ENCODE data around the gene THADA. TPM values are rescaled to one million over a fixed set of nuclear protein-coding genes. Genes with fewer than 3 reads are reported as not detected.

The THADA gene
- polyA plus RNA-seq, 1 donor (not counting 4 experiments of a cell fraction or from before 2014, with no cell fraction given), result 22.6 TPM

GRCh38 chr2:43202289-43202688 lies 393.5 kb downstream of the THADA start:
- dilution Hi-C loops (cut with MboI; ENCODE audit: extremely low pct_ligation_motif_present, low sequenced_read_pairs), result no loop called here
- FAIRE-seq, result no peak
- TF ChIP-seq CTCF (optimal IDR thresholded peaks at IDR 0.05 in 1 of 3, IDR thresholded peaks at IDR 0.05 in 1 of 3, conservative IDR thresholded peaks at IDR 0.05 in 1 of 3; ENCODE audit: extremely low read depth in 1 of 3, insufficient read depth in 2 of 3, low read length in 3 of 3) (no peak), EZH2 (IDR thresholded peaks at IDR 0.05; ENCODE audit: low read length) (no peak)

GRCh38 chr2:43201497-43201896 lies 394.3 kb downstream of the THADA start:
- H3K36me3 ChIP-seq (ENCODE audit: control insufficient read depth in 2 of 2, extremely low read depth in 1 of 2, insufficient read depth in 2 of 2, low read length in 2 of 2), result no peaks in the 10 kb centered on the region
- no peaks in the 10 kb centered on the region for H3K79me2 ChIP-seq (ENCODE audit: control insufficient read depth, insufficient read depth, low read length)
- H3K27ac ChIP-seq (ENCODE audit: control insufficient read depth, insufficient read depth, low read length), result no peak overlapping the region
- H3K27me3 ChIP-seq (ENCODE audit: control insufficient read depth, extremely low read depth, insufficient read depth, low read length), result no peaks in the 10 kb centered on the region
- no peak overlapping the region for H3K9ac ChIP-seq (ENCODE audit: control insufficient read depth, extremely low read depth, insufficient read depth, low read length)
- H3K9me3 ChIP-seq (ENCODE audit: control insufficient read depth, low read depth, low read length), result no peaks in the 10 kb centered on the region
- TF ChIP-seq CTCF (optimal IDR thresholded peaks at IDR 0.05 in 1 of 3, IDR thresholded peaks at IDR 0.05 in 1 of 3, conservative IDR thresholded peaks at IDR 0.05 in 1 of 3; ENCODE audit: extremely low read depth in 1 of 3, insufficient read depth in 2 of 3, low read length in 3 of 3), result no peak
- TF ChIP-seq EZH2 (IDR thresholded peaks at IDR 0.05; ENCODE audit: low read length), result no peak
- no peak overlapping the region for H3K4me3 ChIP-seq (ENCODE audit: control insufficient read depth in 2 of 3, extremely low read depth in 1 of 3, insufficient read depth in 2 of 3, low read depth in 1 of 3, low read length in 3 of 3)
- H3K9me1 ChIP-seq (ENCODE audit: control insufficient read depth, extremely low read depth, insufficient read depth, low read length), result no peaks in the 10 kb centered on the region
- H2AFZ ChIP-seq (ENCODE audit: control insufficient read depth, low read length), result no peak overlapping the region
- H4K20me1 ChIP-seq (ENCODE audit: control insufficient read depth, extremely low read depth, insufficient read depth, low read length), result no peaks in the 10 kb centered on the region
- FAIRE-seq (no peak), DNase-seq (ENCODE audit: low read depth, low spot score) (no peak)
- dilution Hi-C loops (cut with MboI; ENCODE audit: extremely low pct_ligation_motif_present, low sequenced_read_pairs), result no loop called here
- H3K4me2 ChIP-seq (ENCODE audit: control insufficient read depth, extremely low read depth, insufficient read depth, low read depth, low read length), result no peak overlapping the region
- peaks cover 11% of the 10 kb centered on the region for H3K4me1 ChIP-seq (ENCODE audit: control insufficient read depth, extremely low read depth, insufficient read depth, low read length)

More at GRCh38 chr2:43202289-43202688, 393.5 kb downstream of the THADA start:
- H3K9me3 ChIP-seq (ENCODE audit: control insufficient read depth, low read depth, low read length), result no peaks in the 10 kb centered on the region
- no peak overlapping the region for H3K4me2 ChIP-seq (ENCODE audit: control insufficient read depth, extremely low read depth, insufficient read depth, low read depth, low read length)
- H4K20me1 ChIP-seq (ENCODE audit: control insufficient read depth, extremely low read depth, insufficient read depth, low read length), result no peaks in the 10 kb centered on the region
- no peaks in the 10 kb centered on the region for H3K36me3 ChIP-seq (ENCODE audit: control insufficient read depth in 2 of 2, extremely low read depth in 1 of 2, insufficient read depth in 2 of 2, low read length in 2 of 2)
- H3K79me2 ChIP-seq (ENCODE audit: control insufficient read depth, insufficient read depth, low read length), result no peaks in the 10 kb centered on the region
- no peaks in the 10 kb centered on the region for H3K27me3 ChIP-seq (ENCODE audit: control insufficient read depth, extremely low read depth, insufficient read depth, low read length)
- no peak overlapping the region for H3K4me3 ChIP-seq (ENCODE audit: control insufficient read depth in 2 of 3, extremely low read depth in 1 of 3, insufficient read depth in 2 of 3, low read depth in 1 of 3, low read length in 3 of 3)
- no peak overlapping the region for H2AFZ ChIP-seq (ENCODE audit: control insufficient read depth, low read length)
- peaks cover 11% of the 10 kb centered on the region for H3K4me1 ChIP-seq (ENCODE audit: control insufficient read depth, extremely low read depth, insufficient read depth, low read length)
- no peak overlapping the region for H3K9ac ChIP-seq (ENCODE audit: control insufficient read depth, extremely low read depth, insufficient read depth, low read length)
- no peak overlapping the region for H3K27ac ChIP-seq (ENCODE audit: control insufficient read depth, insufficient read depth, low read length)
- H3K9me1 ChIP-seq (ENCODE audit: control insufficient read depth, extremely low read depth, insufficient read depth, low read length), result no peaks in the 10 kb centered on the region
- DNase-seq (ENCODE audit: low read depth, low spot score), result no peak

Data from keratinocyte (primary cell).